Psoas muscle (tissue), 8 donors: Measurements from ENCODE around the gene HYPK. TPM values are rescaled to one million over a fixed set of nuclear protein-coding genes. Genes with fewer than 3 reads are reported as not detected.
"Not testable (repeated sequence)": the region's sequence is repeated elsewhere in the genome, so short reads cannot be mapped to it uniquely, and the experiment has no call there.

Source experiments
- ATAC-seq, 4 donors: fragments of 200-7000 bp; cut with Tn5 transposase; one replicate each; pipeline ENCODE4 v1.9.1; 2020; ENCODE audit warnings: moderate library complexity in 3 of 4, mild to moderate bottlenecking in 2 of 4
- DNase-seq, 2 donors: peaks; one replicate each; pipeline ENCODE4 v3.0.0-alpha.2; 2020
- H3K27ac ChIP-seq: fragments of 200-600 bp; one replicate; pipeline ENCODE4 v1.8.0; 2022
- H3K27me3 ChIP-seq, 3 donors: fragments of 200-600 bp in 1 of 3; one replicate each; pipeline versions ENCODE4 v1.6.1 to v1.8.0; 2013 to 2022; ENCODE audit warnings: low read length in 2 of 3, mild to moderate bottlenecking in 2 of 3, moderate library complexity in 1 of 3; ENCODE audit not compliant: insufficient read depth in 3 of 3
- H3K36me3 ChIP-seq, 2 donors: fragments of 200-600 bp in 1 of 2; one replicate each; pipeline versions ENCODE4 v1.6.1 to v1.8.0; 2013 to 2022; ENCODE audit warnings: low read depth in 1 of 2, mild to moderate bottlenecking in 1 of 2, moderate library complexity in 1 of 2; ENCODE audit not compliant: insufficient read depth in 1 of 2
- H3K4me1 ChIP-seq: fragments of 200-600 bp; one replicate; pipeline ENCODE4 v1.8.0; 2022
- H3K4me3 ChIP-seq: fragments of 200-600 bp; one replicate; pipeline ENCODE4 v1.8.0; 2022; ENCODE audit warnings: mild to moderate bottlenecking
- H3K9me3 ChIP-seq: fragments of 200-600 bp; one replicate; pipeline ENCODE4 v1.8.0; 2022
- WGBS, 3 donors: extraction: QIAGEN DNeasy Blood & Tissue Kit; methylation state at CpG; one replicate each; pipeline versions ENCODE4 v1.1.6 to v1.1.7; 2013; 5-methylcytosine and 5-hydroxymethylcytosine counted together
- intact Hi-C, 2 donors: fragments of 100-400 bp; cut with DNase I; formaldehyde crosslinking; loops; one replicate each; pipeline versions ENCODE4 v1.11.0 to v1.14.2; 2022
- polyA plus RNA-seq, 3 donors: library from polyadenylated mRNA; stranded (reverse); fragments of 200-250 nt; gene quantifications; one replicate each; pipeline ENCODE4 v1.2.3, GENCODE V29; 2013
- total RNA-seq, 4 donors: library from RNA; stranded (reverse); fragmentation: NEBNext Ultra II Directional in 2 of 4; extraction: Animal tissue kit (Norgen Biotek cat#: 25700) in 2 of 4; gene quantifications; one replicate each; pipeline versions ENCODE4 v1.2.1 to v1.2.4, GENCODE V29; 2021 to 2023
- TF ChIP-seq, protein P1 (sequence below): fragments of 200-600 bp; IDR thresholded peaks from one replicate; pipeline ENCODE4 v1.8.0; 2022; ENCODE audit warnings: antibody characterized with exemption
- donor health status: healthy with polysubstance abuse.
- donor health status: DM: no; HTN: no; CAD: no; lungs with moderate emphysema.
- donor health status: Bipolar disorder and iron deficiency.
- donor health status: healthy.
- donor health status: DM: yes; HTN: yes; CAD: no.
- donor health status: DM: no; HTN: no; CAD: no.
- donor health status: DM: no; HTN: no; CAD: no.
- donor health status: DM: yes; HTN: yes; CAD: no.

Gene HYPK
- total and polyA plus RNA-seq, 7 donors: 0.77 to 36.5 (median 19.1) TPM

DNA sequence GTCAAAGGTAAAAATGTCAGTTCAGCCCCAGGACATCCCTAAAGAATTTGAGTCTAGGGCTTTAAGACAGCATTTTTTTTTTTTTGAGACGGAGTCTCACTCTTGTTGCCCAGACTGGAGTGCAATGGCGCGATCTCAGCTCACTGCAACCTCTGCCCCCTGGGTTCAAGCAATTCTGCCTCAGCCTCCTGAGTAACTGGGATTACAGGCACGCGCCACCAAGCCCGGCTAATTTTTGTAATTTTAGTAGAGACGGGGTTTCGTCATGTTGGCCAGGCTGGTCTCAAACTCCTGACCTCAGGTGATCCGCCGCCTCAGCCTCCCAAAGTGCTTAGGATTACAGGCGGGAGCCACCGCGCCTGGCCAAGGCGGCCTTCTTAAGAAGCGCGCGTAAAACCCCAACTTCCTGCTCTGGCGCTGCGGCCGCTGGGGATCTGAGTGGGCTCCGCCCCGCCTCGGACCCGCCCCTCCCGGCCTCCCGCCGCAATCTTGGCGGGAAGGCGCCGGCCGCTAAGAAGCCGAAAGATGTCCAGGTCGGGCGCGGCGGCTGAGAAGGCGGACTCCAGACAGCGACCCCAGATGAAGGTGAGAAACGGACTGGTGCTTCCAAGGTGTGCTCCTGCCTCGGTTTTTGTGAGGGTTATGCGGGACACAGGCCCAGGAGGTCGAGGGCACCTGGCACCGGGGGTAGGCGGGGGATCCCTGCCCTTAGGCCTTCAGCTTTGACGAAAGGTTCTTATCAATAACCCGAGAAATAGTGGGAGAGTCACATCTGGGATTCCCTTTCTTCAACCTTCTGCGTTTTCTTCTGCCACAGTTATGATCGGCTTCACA lies 26.3 kb downstream of the HYPK start, which contains the start of gene WDR76:
WDR76 (plus strand) TSS at position 495 of the 834 bp plus-strand sequence; CDS start at position 526, 31 bp downstream.
- peaks cover 20% of the 10 kb centered on the region for H3K4me1 ChIP-seq
- peak within 1 kb of the TSS; percentile 64 for H3K4me3 ChIP-seq
- intact Hi-C loops: no loop called here
- TF ChIP-seq, protein P1, sequence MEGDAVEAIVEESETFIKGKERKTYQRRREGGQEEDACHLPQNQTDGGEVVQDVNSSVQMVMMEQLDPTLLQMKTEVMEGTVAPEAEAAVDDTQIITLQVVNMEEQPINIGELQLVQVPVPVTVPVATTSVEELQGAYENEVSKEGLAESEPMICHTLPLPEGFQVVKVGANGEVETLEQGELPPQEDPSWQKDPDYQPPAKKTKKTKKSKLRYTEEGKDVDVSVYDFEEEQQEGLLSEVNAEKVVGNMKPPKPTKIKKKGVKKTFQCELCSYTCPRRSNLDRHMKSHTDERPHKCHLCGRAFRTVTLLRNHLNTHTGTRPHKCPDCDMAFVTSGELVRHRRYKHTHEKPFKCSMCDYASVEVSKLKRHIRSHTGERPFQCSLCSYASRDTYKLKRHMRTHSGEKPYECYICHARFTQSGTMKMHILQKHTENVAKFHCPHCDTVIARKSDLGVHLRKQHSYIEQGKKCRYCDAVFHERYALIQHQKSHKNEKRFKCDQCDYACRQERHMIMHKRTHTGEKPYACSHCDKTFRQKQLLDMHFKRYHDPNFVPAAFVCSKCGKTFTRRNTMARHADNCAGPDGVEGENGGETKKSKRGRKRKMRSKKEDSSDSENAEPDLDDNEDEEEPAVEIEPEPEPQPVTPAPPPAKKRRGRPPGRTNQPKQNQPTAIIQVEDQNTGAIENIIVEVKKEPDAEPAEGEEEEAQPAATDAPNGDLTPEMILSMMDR: no peak
- ATAC-seq: no peak
- no peaks in the 10 kb centered on the region for H3K9me3 ChIP-seq
- H3K27me3 ChIP-seq: peaks cover 0 to 20% (median 2%) of the 10 kb centered on the region in 3 donors
- H3K36me3 ChIP-seq: no peaks in the 10 kb centered on the region
- WGBS, 3 donors: 3 to 4% (median 3%) methylated on average over 47 to 48 of the region's 48 CpGs
- peak within 1 kb of the TSS; percentile 50 for H3K27ac ChIP-seq
- DNase-seq: peak; percentile 79 to 86

GRCh38 chr15:43828061-43828657 lies 27.8 kb downstream of the HYPK start:
- H3K27me3 ChIP-seq: peaks cover 0 to 20% (median 2%) of the 10 kb centered on the region in 3 donors
- ATAC-seq: no peak
- H3K4me3 ChIP-seq: no peak overlapping the region
- TF ChIP-seq, protein P1: no peak
- H3K27ac ChIP-seq: no peak overlapping the region
- no peaks in the 10 kb centered on the region for H3K9me3 ChIP-seq
- WGBS, 3 donors: 44 to 50% (median 47%) methylated on average over 6 of the region's 6 CpGs
- no peaks in the 10 kb centered on the region for H3K36me3 ChIP-seq
- DNase-seq: no peak
- intact Hi-C loops: no loop called here
- H3K4me1 ChIP-seq: peaks cover 14% of the 10 kb centered on the region

DNA sequence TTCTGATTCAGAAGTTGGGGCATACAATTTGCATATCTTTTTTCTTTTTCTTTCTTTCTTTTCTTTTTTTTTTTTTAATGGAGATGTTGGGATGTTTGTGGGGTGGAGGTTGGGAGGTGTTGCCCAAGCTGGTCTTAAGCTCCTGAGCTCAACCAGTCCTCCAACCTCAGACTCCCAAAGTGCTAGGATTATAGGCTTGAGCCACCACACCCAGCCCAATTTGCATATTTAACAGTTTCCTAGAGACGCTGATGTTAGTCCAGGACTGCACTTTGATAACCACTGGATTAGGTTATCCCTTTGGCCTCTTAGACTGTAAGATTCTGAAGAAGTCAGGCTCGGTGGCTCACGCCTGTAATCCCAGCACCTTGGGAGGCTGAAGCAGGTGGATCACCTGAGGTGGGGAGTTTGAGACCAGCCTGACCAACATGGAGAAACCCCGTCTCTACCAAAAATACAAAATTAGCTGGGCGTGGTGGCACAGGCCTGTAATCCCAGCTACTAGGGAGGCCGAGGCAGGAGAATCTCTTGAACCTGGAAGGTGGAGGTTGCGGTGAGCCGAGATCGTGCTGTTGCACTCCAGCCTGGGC lies 29.6 kb downstream of the HYPK start:
- H3K27ac ChIP-seq, H3K4me1 ChIP-seq, DNase-seq, ATAC-seq, H3K9me3 ChIP-seq, H3K36me3 ChIP-seq, intact Hi-C loops, H3K4me3 ChIP-seq: not testable (repeated sequence)
- WGBS, 3 donors: 95 to 100% (median 97%) methylated on average over 9 of the region's 9 CpGs
- peaks cover 0 to 20% (median 2%) of the 10 kb centered on the region in 3 donors for H3K27me3 ChIP-seq

DNA sequence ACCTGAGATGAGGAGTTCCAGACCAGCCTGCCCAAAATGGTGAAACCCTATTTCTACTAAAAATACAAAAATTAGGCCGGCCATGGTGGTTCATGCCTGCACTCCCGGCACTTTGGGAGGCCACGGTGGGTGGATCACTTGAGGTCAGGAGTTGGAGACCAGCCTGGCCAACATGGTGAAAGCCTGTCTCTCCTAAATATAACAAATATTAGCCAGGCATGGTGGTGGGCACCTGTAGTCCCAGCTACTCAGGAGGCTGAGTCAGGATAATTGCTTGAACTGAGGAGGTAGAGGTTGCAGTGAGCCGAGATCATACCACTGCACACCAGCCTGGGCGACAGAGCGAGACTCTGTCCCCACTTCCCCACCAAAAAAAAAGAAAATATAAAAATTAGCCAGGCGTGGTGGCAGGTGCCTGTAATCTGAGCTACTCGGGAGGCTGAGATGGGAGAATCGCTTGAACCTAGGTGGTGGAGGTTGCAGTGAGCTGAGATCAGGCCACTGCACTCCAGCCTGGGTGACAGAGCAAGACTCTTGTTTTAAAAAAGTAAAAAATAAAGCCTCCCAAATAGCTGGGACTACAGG lies 30.4 kb downstream of the HYPK start:
- intact Hi-C loops, H3K36me3 ChIP-seq, ATAC-seq, H3K9me3 ChIP-seq, H3K4me3 ChIP-seq, H3K4me1 ChIP-seq, DNase-seq, H3K27ac ChIP-seq: not testable (repeated sequence)
- peaks cover 0 to 15% (median 2%) of the 10 kb centered on the region in 3 donors for H3K27me3 ChIP-seq
- 93 to 97% (median 94%) methylated on average over 9 of the region's 9 CpGs for WGBS, 3 donors

DNA sequence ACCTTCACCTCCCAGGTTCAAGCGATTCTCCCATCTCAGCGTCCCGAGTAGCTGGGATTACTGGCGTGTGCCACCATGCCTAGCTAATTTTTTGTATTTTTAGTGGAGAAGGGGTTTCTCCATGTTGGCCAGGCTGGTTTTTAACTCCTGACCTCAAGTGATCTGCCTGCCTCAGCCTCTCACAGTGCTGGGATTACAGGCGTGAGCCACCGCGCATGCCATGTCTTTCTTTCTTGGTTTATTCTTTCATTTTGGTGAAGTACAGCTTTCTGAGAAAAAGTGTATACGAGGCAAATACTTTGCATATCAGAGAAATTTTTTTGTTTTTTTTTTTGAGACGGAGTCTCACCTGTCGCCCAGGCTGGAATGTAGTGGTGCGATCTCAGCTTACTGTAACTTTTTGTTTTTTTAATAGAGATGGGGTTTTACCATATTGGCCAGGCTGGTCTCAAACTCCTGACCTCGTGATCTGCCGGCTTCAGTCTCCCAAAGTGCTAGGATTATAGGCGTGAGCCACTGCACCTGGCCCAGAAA lies 31.2 kb downstream of the HYPK start:
- ATAC-seq: not testable (repeated sequence)

DNA sequence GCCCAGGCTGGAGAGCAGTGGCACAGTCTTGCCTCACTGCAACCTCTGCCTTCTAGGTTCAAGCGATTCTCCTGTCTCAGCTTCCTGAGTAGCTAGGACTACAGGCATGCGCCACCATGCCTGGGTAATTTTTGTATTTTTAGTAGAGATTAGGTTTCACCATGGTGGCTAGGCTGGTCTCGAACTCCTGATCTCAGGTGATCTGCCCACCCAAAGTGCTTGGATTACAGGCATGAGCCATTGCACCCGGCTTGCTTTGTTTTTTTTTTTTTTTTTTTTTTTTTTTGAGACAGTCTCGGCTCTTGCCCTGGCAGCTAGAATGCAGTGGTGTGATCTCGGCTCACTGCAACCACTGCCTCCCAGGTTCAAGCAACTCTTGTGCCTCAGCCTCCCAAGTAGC lies 32.1 kb downstream of the HYPK start:
- DNase-seq, H3K4me3 ChIP-seq, H3K36me3 ChIP-seq, ATAC-seq, intact Hi-C loops, H3K27me3 ChIP-seq, H3K9me3 ChIP-seq, H3K27ac ChIP-seq, H3K4me1 ChIP-seq: not testable (repeated sequence)
- 82 to 96% (median 94%) methylated on average over 6 of the region's 6 CpGs for WGBS, 3 donors

More for the DNA sequence above, 31.2 kb downstream of the HYPK start:
- H3K27ac ChIP-seq, H3K4me1 ChIP-seq, intact Hi-C loops, H3K36me3 ChIP-seq, H3K27me3 ChIP-seq, DNase-seq, H3K9me3 ChIP-seq, H3K4me3 ChIP-seq: not testable (repeated sequence)
- WGBS, 3 donors: 87 to 90% (median 90%) methylated on average over 14 of the region's 14 CpGs
